Neutrophil (primary cell): Measurements from ENCODE around the gene CDH13.

Experiments
- H3K27ac ChIP-seq: fragments of 200-600 bp; sonication (generic); 2 replicates; pipeline ENCODE4 v1.5.1; 2016; ENCODE audit warnings: mild to moderate bottlenecking, moderate library complexity
- H3K27me3 ChIP-seq: fragments of 200-600 bp; sonication (generic); 2 replicates; pipeline ENCODE4 v1.6.0; 2016; ENCODE audit warnings: mild to moderate bottlenecking
- H3K36me3 ChIP-seq: fragments of 200-600 bp; sonication (generic); 2 replicates; pipeline ENCODE4 v1.5.1; 2017
- H3K4me1 ChIP-seq, 2 experiments: fragments of 200-600 bp in 1 of 2; sonication (generic) in 1 of 2; 1 replicate in 1 of 2; 2 replicates in 1 of 2; pipeline versions ENCODE4 v1.5.1 to v1.6.1; 2013 to 2016; ENCODE audit warnings: low read depth in 1 of 2, low read length in 1 of 2, mild to moderate bottlenecking in 1 of 2, moderate library complexity in 1 of 2; ENCODE audit not compliant: control insufficient read depth in 1 of 2, insufficient read depth in 1 of 2
- H3K4me3 ChIP-seq, 2 experiments: fragments of 200-600 bp in 1 of 2; sonication (generic) in 1 of 2; 1 replicate in 1 of 2; 2 replicates in 1 of 2; pipeline ENCODE4 v1.5.1; 2013 to 2016; ENCODE audit warnings: low read depth in 1 of 2, low read length in 1 of 2, mild to moderate bottlenecking in 1 of 2, moderate library complexity in 1 of 2
- H3K9me3 ChIP-seq: fragments of 200-600 bp; sonication (generic); 2 replicates; pipeline ENCODE4 v1.5.1; 2016
- CTCF ChIP-seq: fragments of 200-600 bp; sonication (generic); IDR thresholded peaks from 2 replicates; pipeline ENCODE4 v1.5.1; 2016; ENCODE audit warnings: antibody characterized with exemption

CDH13 gene

DNA sequence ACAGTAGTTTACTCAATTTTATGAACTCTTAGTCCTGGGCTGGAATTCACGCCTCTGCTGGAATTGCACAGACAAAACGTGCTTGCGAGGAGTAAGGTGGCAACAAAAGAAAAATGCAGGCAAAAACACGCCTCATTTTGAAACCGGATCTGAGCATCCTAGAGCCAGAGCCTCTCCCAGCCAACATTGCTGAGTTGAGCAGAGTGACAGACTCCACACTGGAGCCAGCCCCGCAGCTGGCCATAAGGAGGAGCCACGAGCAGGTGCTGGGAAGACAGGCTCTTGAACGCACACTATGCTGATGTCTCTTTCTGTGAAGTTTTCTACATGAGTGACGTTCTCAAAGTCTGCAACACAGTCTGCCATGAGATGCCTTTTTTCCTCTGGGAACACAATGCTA, 1166.4 kb downstream of the CDH13 start:
- H3K4me3 ChIP-seq, result no peak overlapping the region
- H3K27me3 ChIP-seq, result no peaks in the 10 kb centered on the region
- no peaks in the 10 kb centered on the region for H3K9me3 ChIP-seq
- no peaks in the 10 kb centered on the region for H3K4me1 ChIP-seq
- H3K36me3 ChIP-seq, result no peaks in the 10 kb centered on the region
- TF ChIP-seq CTCF, result no peak
- no peak overlapping the region for H3K27ac ChIP-seq

DNA sequence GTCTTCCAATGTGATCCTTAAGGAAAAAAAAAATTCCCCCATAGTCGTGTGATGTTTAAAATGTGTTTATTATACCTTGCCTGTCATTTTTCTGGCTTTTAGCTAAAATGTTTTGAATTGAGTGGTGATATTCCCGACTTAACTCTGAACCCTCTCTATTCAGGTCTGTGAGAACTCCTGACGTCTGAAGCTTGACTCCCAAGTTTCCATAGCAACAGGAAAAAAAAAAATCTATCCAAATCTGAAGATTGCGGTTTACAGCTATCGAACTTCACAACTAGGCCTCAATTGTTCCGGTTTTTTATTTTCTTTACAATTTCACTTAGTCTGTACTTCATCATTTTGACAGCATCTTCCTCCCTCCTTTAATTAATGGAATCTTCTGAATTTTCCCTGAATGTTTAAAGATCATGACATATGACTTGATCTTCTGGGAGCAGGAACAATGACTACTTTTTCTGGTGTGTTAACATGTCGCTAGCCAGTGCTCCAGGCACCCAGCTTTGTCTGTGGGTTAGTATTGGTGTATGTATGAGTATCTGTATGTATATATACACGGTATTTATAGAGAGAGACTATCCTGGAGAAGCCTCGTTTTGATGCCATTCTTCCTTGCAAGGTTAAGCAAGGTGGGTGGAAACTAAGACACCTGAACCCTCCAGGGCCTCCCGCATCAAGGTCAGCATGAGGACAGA, 1168.2 kb downstream of the CDH13 start:
- TF ChIP-seq CTCF, result no peak
- Histone ChIP-seq H3K9me3 (no peaks in the 10 kb centered on the region), H3K36me3 (no peaks in the 10 kb centered on the region), H3K4me3 (no peak overlapping the region), H3K27me3 (no peaks in the 10 kb centered on the region), H3K27ac (no peak overlapping the region), H3K4me1 (no peaks in the 10 kb centered on the region)

DNA sequence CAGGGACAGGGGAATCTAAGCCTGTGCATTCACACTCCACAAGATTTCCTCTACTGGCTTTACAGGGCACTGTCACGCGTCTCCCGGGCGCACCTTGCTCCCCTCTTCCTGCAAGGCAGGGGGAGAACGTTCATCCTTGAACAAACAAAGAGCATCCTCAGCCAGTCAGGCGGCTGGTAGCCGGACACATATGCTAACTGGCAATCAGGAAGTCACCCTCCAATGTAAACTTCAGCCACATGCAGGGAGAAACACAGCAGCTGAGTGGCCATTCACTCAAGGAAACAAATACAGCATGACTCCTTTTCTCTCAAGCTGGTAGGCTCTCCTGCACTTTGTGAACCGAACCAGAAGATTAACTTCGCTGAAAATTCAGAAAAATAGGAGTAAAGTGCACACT, 1170.2 kb downstream of the CDH13 start:
- Histone ChIP-seq H3K27me3 (no peaks in the 10 kb centered on the region), H3K27ac (no peak overlapping the region)

GRCh38 chr16:83799336-83799735, 1172.6 kb downstream of the CDH13 start:
- H3K27me3 ChIP-seq, result no peaks in the 10 kb centered on the region
- H3K4me3 ChIP-seq, result no peak overlapping the region
- peaks cover 17 to 19% of the 10 kb centered on the region in 2 experiments for H3K4me1 ChIP-seq
- H3K36me3 ChIP-seq, result no peaks in the 10 kb centered on the region
- H3K27ac ChIP-seq, result no peak overlapping the region
- no peaks in the 10 kb centered on the region for H3K9me3 ChIP-seq
- no peak for TF ChIP-seq CTCF

More for the DNA sequence above, 1170.2 kb downstream of the CDH13 start:
- Histone ChIP-seq H3K4me3 (no peak overlapping the region), H3K4me1 (no peaks in the 10 kb centered on the region), H3K9me3 (no peaks in the 10 kb centered on the region), H3K36me3 (no peaks in the 10 kb centered on the region)
- no peak for TF ChIP-seq CTCF

DNA sequence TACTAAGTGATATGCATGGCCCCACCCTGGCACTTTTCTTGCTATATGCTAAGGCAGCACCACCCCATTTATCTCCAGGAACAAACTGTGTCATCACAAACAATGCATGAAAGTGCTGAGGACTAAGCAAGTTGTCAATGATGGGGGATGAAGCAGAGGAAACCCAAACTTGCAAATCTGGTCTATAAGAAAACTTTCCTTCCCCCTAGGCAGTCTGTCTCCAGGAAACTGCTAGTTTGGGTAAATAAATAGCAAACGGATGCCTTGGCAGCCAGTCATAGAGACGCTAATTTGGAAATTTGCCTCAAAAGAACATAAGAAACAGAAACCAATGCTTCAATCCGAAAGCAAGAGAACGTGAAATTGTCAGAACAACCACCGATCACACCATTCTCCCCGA, 1175.4 kb downstream of the CDH13 start:
- Histone ChIP-seq H3K27ac (no peak overlapping the region), H3K4me1 (peaks cover 45% of the 10 kb centered on the region in 2 experiments), H3K4me3 (no peak overlapping the region), H3K36me3 (no peaks in the 10 kb centered on the region), H3K9me3 (no peaks in the 10 kb centered on the region), H3K27me3 (no peaks in the 10 kb centered on the region)
- no peak for TF ChIP-seq CTCF
